Ishikawa (cell line): ENCODE data around the gene KCTD14.

Experiments
- CEBPB ChIP-seq: IDR thresholded peaks from 2 replicates; pipeline ENCODE4 v1.6.1; 2012
- CREB1 ChIP-seq: IDR thresholded peaks from 2 replicates; pipeline ENCODE4 v1.6.1; 2012; ENCODE audit warnings: low read depth
- EP300 ChIP-seq: IDR thresholded peaks from 2 replicates; pipeline ENCODE4 v1.6.1; 2012; ENCODE audit warnings: borderline replicate concordance
- MAX ChIP-seq: IDR thresholded peaks from 2 replicates; pipeline ENCODE4 v1.6.1; 2012
- RAD21 ChIP-seq: IDR thresholded peaks from 2 replicates; pipeline ENCODE4 v1.6.1; 2012; ENCODE audit warnings: low read depth
- TAF1 ChIP-seq: IDR thresholded peaks from 2 replicates; pipeline ENCODE4 v1.6.1; 2012; ENCODE audit warnings: low read depth, mild to moderate bottlenecking
- TEAD4 ChIP-seq: IDR thresholded peaks from 2 replicates; pipeline ENCODE4 v1.6.1; 2012
- YY1 ChIP-seq: IDR thresholded peaks from 2 replicates; pipeline ENCODE4 v1.6.1; 2012; ENCODE audit warnings: low read depth
- ZBTB7A ChIP-seq: IDR thresholded peaks from 2 replicates; pipeline ENCODE4 v1.6.1; 2012; ENCODE audit warnings: low read depth

- TF ChIP-seq TAF1 (no peak), RAD21 (no peak), EP300 (no peak), CEBPB (no peak), TEAD4 (no peak), ZBTB7A (no peak), YY1 (no peak), MAX (no peak), CREB1 (no peak)
Measured at GRCh38 chr11:77981346-77981947, 41.6 kb downstream of the KCTD14 start.
